Endometrium (tissue), 2 donors: ENCODE measurements around the gene TYR.
"Not testable (repeated sequence)": the region's sequence is repeated elsewhere in the genome, so short reads cannot be mapped to it uniquely, and the experiment has no call there.

ENCODE experiments used
- FAIRE-seq: peaks from 2 replicates; lab custom pipeline; 2012; peaks lifted over from hg19 to GRCh38; lab: Jason Lieb, UNC
- donor health status: control.
- donor health status: control.

TYR gene

GRCh38 chr11:89272540-89273088, 94.9 kb downstream of the TYR start:
- FAIRE-seq: not testable (repeated sequence)

GRCh38 chr11:89273220-89273619, 95.5 kb downstream of the TYR start:
- FAIRE-seq: not testable (repeated sequence)

- no peak for FAIRE-seq
These were observed 98.3 kb downstream of the TYR start for GRCh38 chr11:89275966-89276365.

- peak; percentile 96 for FAIRE-seq
These were observed 101.5 kb downstream of the TYR start for GRCh38 chr11:89279176-89279575.

- not testable (repeated sequence) for FAIRE-seq
These were observed 103.5 kb downstream of the TYR start for GRCh38 chr11:89281032-89281677.

GRCh38 chr11:89286601-89287000, 108.9 kb downstream of the TYR start:
- FAIRE-seq: not testable (repeated sequence)

- not testable (repeated sequence) for FAIRE-seq
These were observed 110.3 kb downstream of the TYR start for GRCh38 chr11:89288004-89288403.

- peak; percentile 15 for FAIRE-seq
These were observed 116.4 kb downstream of the TYR start for GRCh38 chr11:89293965-89294679.

- FAIRE-seq: not testable (repeated sequence)
These were observed 117.3 kb downstream of the TYR start for GRCh38 chr11:89295023-89295422.

GRCh38 chr11:89303029-89303428, 125.4 kb downstream of the TYR start:
- FAIRE-seq: not testable (repeated sequence)

- FAIRE-seq: not testable (repeated sequence)
These were observed 130.6 kb downstream of the TYR start for GRCh38 chr11:89308272-89308671.

GRCh38 chr11:89309321-89309985, 131.8 kb downstream of the TYR start:
- FAIRE-seq: not testable (repeated sequence)

- FAIRE-seq: not testable (repeated sequence)
These were observed 132.9 kb downstream of the TYR start for GRCh38 chr11:89310607-89311006.

- no peak for FAIRE-seq
These were observed 143.7 kb downstream of the TYR start for GRCh38 chr11:89321401-89321800.

GRCh38 chr11:89327885-89328284, 150.2 kb downstream of the TYR start:
- no peak for FAIRE-seq

GRCh38 chr11:89331940-89332339, 154.3 kb downstream of the TYR start:
- peak; percentile 72 for FAIRE-seq

- FAIRE-seq: peak; percentile 70
These were observed 156.0 kb downstream of the TYR start for GRCh38 chr11:89333704-89334103.

- FAIRE-seq: not testable (repeated sequence)
These were observed 159.5 kb downstream of the TYR start for GRCh38 chr11:89337100-89337650.

- FAIRE-seq: not testable (repeated sequence)
These were observed 160.4 kb downstream of the TYR start for GRCh38 chr11:89338073-89338472.

- not testable (repeated sequence) for FAIRE-seq
These were observed 162.8 kb downstream of the TYR start for GRCh38 chr11:89340450-89340849.

- FAIRE-seq: peak; percentile 96
These were observed 165.4 kb downstream of the TYR start for GRCh38 chr11:89342880-89343572.
